ENCODE results near the gene OCA2. TPM values are rescaled to one million over a fixed set of nuclear protein-coding genes. Genes with fewer than 3 reads are reported as not detected.

OCA2 gene
- total RNA-seq, 3 donors from 2014 or later (not counting 1 experiment from before 2014, with no cell fraction given): 0.35 to 1.5 (median 0.56) TPM

DNA sequence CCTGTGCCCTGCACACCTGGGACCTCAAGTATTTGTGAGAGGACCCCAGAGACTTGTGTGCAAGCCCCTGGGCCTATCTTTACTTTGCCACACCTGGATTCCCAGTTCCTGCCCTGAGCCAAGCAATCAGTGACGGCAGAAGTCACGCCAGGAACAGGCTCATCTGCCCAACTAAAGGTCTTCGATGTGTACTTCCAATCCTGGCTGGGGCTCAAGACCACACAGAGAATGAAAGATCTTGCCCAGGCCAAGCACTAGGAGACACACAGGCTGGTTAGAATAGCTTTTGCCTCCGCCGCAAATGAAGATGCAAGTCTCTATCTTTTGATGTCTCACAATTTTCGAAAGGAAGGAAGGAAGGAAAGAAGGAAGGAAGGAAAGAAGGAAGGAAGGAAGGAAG, 228.8 kb downstream of the OCA2 start:
- intact Hi-C loops (cut with micrococcal nuclease): no loop called here
- no peaks in the 10 kb centered on the region for H3K27me3 Mint-ChIP-seq (ENCODE audit: low read depth in 2 of 2)
- Histone ChIP-seq H3K27ac (ENCODE audit: low read length) (no peak overlapping the region), H3K36me3 (ENCODE audit: control insufficient read depth, insufficient read depth, low read length) (no peaks in the 10 kb centered on the region), H3K27me3 (ENCODE audit: control insufficient read depth, insufficient read depth, low read length) (no peaks in the 10 kb centered on the region), H3K9me3 (ENCODE audit: control insufficient read depth, insufficient read depth, low read length) (no peaks in the 10 kb centered on the region), H3K4me3 (ENCODE audit: low read length) (no peak overlapping the region), H3K4me1 (ENCODE audit: control insufficient read depth, insufficient read depth, low read length) (no peaks in the 10 kb centered on the region)
- TF ChIP-seq CTCF (IDR thresholded peaks at IDR 0.05): no peak
- 90% methylated on average over 6 of the region's 6 CpGs for WGBS (ENCODE audit: insufficient coverage)
- no peak overlapping the region for H3K4me3 Mint-ChIP-seq
- H3K36me3 Mint-ChIP-seq: no peaks in the 10 kb centered on the region
- H3K4me1 Mint-ChIP-seq: no peaks in the 10 kb centered on the region
- DNase-seq: no peak
- H3K9me3 Mint-ChIP-seq: peaks cover 2% of the 10 kb centered on the region in 2 donors
- no peak for ATAC-seq
- no peak overlapping the region for H3K27ac Mint-ChIP-seq

- no peak for TF ChIP-seq CTCF (IDR thresholded peaks at IDR 0.05)
- Mint-ChIP-seq H3K9me3 (peaks cover 2% of the 10 kb centered on the region in 2 donors), H3K36me3 (no peaks in the 10 kb centered on the region), H3K27ac (no peak overlapping the region), H3K4me1 (no peaks in the 10 kb centered on the region), H3K27me3 (ENCODE audit: low read depth in 2 of 2) (no peaks in the 10 kb centered on the region), H3K4me3 (no peak overlapping the region)
- H3K27ac ChIP-seq (ENCODE audit: low read length): no peak overlapping the region
- H3K4me1 ChIP-seq (ENCODE audit: control insufficient read depth, insufficient read depth, low read length): no peaks in the 10 kb centered on the region
- no peaks in the 10 kb centered on the region for H3K36me3 ChIP-seq (ENCODE audit: control insufficient read depth, insufficient read depth, low read length)
- H3K4me3 ChIP-seq (ENCODE audit: low read length): no peak overlapping the region
- DNase-seq (no peak), ATAC-seq (no peak)
- no peaks in the 10 kb centered on the region for H3K27me3 ChIP-seq (ENCODE audit: control insufficient read depth, insufficient read depth, low read length)
- no peaks in the 10 kb centered on the region for H3K9me3 ChIP-seq (ENCODE audit: control insufficient read depth, insufficient read depth, low read length)
- 93% methylated on average over 17 of the region's 17 CpGs for WGBS (ENCODE audit: insufficient coverage)
- intact Hi-C loops (cut with micrococcal nuclease): no loop called here
Observed at GRCh38 chr15:27869697-27870281, 229.3 kb downstream of the OCA2 start.

GRCh38 chr15:27868828-27869404, 230.2 kb downstream of the OCA2 start:
- intact Hi-C loops (cut with micrococcal nuclease): no loop called here
- H3K36me3 Mint-ChIP-seq: no peaks in the 10 kb centered on the region
- no peaks in the 10 kb centered on the region for H3K9me3 ChIP-seq (ENCODE audit: control insufficient read depth, insufficient read depth, low read length)
- H3K27me3 ChIP-seq (ENCODE audit: control insufficient read depth, insufficient read depth, low read length): no peaks in the 10 kb centered on the region
- no peak overlapping the region for H3K27ac ChIP-seq (ENCODE audit: low read length)
- no peak for TF ChIP-seq CTCF (IDR thresholded peaks at IDR 0.05)
- 72% methylated on average over 9 of the region's 10 CpGs for WGBS (ENCODE audit: insufficient coverage)
- ATAC-seq (no peak), DNase-seq (no peak)
- no peaks in the 10 kb centered on the region for H3K27me3 Mint-ChIP-seq (ENCODE audit: low read depth in 2 of 2)
- H3K9me3 Mint-ChIP-seq: peaks cover 0 to 4% of the 10 kb centered on the region in 2 donors
- H3K4me1 ChIP-seq (ENCODE audit: control insufficient read depth, insufficient read depth, low read length): no peaks in the 10 kb centered on the region
- no peak overlapping the region for H3K27ac Mint-ChIP-seq
- no peak overlapping the region for H3K4me3 Mint-ChIP-seq
- no peak overlapping the region for H3K4me3 ChIP-seq (ENCODE audit: low read length)
- no peaks in the 10 kb centered on the region for H3K36me3 ChIP-seq (ENCODE audit: control insufficient read depth, insufficient read depth, low read length)
- H3K4me1 Mint-ChIP-seq: no peaks in the 10 kb centered on the region

DNA sequence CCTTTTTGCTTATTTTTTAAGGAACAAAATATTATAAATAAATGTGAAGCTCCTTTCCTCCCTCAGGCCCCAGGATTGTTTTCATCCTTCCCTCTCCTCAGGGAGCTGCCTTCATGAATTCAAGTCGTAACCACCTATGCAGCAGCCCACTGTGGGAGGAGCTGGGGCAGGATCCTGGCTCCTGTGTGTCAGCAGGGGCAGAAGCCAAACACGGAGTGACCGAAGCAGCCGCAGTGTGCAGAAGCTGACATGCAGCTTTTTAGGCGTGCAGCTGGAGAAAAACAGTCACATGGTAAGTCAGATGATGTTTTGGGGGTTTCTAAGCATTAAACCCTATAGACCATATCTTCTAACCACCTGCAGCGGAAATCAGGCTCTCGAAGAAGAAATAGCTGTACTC, 231.3 kb downstream of the OCA2 start:
- H3K4me3 Mint-ChIP-seq: no peak overlapping the region
- intact Hi-C loops (cut with micrococcal nuclease): no loop called here

More for the DNA sequence above, 231.3 kb downstream of the OCA2 start:
- ATAC-seq (no peak), DNase-seq (no peak)
- H3K27me3 Mint-ChIP-seq (ENCODE audit: low read depth in 2 of 2): no peaks in the 10 kb centered on the region
- no peaks in the 10 kb centered on the region for H3K9me3 ChIP-seq (ENCODE audit: control insufficient read depth, insufficient read depth, low read length)
- 92% methylated on average over 6 of the region's 7 CpGs for WGBS (ENCODE audit: insufficient coverage)
- no peak overlapping the region for H3K27ac Mint-ChIP-seq
- no peaks in the 10 kb centered on the region for H3K36me3 Mint-ChIP-seq
- H3K4me1 Mint-ChIP-seq: no peaks in the 10 kb centered on the region
- TF ChIP-seq CTCF (IDR thresholded peaks at IDR 0.05): no peak
- no peak overlapping the region for H3K4me3 ChIP-seq (ENCODE audit: low read length)
- H3K36me3 ChIP-seq (ENCODE audit: control insufficient read depth, insufficient read depth, low read length): no peaks in the 10 kb centered on the region
- no peaks in the 10 kb centered on the region for H3K4me1 ChIP-seq (ENCODE audit: control insufficient read depth, insufficient read depth, low read length)
- no peaks in the 10 kb centered on the region for H3K27me3 ChIP-seq (ENCODE audit: control insufficient read depth, insufficient read depth, low read length)
- H3K27ac ChIP-seq (ENCODE audit: low read length): no peak overlapping the region
- H3K9me3 Mint-ChIP-seq: peaks cover 2 to 7% of the 10 kb centered on the region in 2 donors
